ENCODE results near the gene SLC2A3.
"Not testable (repeated sequence)": the region's sequence is repeated elsewhere in the genome, so short reads cannot be mapped to it uniquely, and the experiment has no call there.

Gene SLC2A3

DNA sequence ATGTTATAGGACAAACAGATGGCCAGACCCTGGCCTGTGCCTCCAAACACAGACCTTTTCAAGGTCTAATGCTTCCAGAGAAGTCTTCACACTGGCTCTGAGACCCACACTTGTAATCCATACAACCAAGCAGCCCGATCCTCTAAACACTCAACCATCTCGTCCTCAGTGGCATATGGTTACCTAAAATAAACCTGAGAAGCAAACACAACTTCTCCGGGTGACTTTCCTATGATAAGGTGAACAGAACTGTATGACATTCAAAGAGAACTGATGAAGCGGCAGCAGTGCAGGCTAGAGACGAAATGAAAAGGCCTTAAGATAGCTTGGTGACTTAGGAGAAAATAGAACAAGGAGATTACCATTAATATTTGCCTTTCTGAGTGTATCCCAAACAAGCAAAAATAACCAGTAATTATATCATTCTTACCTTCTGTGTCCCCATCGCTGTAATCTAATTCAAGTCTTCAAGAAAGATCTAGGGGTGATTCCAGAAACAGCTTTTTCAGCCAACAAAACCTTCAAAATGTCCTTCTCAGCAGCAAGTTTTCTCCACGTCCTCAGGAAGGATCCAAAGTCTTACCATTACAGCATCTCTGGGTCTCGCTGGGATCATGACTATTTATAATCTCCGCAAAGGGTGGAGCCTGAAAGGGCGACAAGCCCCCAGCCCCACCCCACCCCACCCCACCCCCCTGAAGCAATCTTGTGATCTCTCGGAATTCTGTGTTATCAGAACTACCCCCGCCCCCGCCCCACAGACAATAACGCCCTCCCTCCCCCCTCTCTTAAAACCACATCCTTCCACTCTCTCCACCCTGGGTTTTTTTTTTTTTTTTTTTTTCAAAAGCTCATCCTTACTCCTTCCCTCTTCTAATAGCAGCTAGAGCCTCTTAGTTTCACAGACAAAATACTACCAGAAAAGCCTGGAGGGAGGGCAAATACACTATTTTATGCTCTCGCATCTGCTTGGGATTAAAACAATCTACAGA lies at the start of gene SLC2A3:
SLC2A3 (minus strand) TSS at position 598 of the 992 bp plus-strand sequence; CDS start at position 445, 153 bp downstream.
- H3K4me3 ChIP-seq (ENCODE audit: low read depth, low read length), result peak within 1 kb of the TSS; percentile 96
- DNase-seq (ENCODE audit: low read depth), result peak; percentile 53
- TF ChIP-seq, protein P1, sequence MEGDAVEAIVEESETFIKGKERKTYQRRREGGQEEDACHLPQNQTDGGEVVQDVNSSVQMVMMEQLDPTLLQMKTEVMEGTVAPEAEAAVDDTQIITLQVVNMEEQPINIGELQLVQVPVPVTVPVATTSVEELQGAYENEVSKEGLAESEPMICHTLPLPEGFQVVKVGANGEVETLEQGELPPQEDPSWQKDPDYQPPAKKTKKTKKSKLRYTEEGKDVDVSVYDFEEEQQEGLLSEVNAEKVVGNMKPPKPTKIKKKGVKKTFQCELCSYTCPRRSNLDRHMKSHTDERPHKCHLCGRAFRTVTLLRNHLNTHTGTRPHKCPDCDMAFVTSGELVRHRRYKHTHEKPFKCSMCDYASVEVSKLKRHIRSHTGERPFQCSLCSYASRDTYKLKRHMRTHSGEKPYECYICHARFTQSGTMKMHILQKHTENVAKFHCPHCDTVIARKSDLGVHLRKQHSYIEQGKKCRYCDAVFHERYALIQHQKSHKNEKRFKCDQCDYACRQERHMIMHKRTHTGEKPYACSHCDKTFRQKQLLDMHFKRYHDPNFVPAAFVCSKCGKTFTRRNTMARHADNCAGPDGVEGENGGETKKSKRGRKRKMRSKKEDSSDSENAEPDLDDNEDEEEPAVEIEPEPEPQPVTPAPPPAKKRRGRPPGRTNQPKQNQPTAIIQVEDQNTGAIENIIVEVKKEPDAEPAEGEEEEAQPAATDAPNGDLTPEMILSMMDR (IDR thresholded peaks at IDR 0.05; ENCODE audit: low read depth, low read length, missing control alignments), result no peak

DNA sequence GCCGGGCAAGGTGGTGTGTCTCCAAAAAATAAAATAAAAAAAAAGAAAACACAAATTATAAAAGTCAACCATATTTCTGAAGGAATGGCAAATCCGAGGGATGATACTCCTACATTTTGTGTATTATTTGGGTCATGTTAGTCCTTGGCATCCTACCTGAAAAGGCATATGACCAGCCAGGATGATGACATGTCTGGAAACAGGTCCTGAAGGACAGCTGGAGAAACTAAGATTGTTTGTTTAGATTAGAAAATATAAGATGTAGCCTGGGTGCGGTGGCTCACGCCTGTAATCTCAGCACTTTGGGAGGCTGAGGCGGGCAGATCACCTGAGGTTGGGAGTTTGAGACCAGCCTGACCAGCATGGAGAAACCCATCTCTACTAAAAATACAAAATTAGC lies 48.9 kb upstream of the SLC2A3 start:
- no peak overlapping the region for H3K4me3 ChIP-seq (ENCODE audit: low read depth, low read length)
- TF ChIP-seq, protein P1 (IDR thresholded peaks at IDR 0.05; ENCODE audit: low read depth, low read length, missing control alignments), result no peak
- DNase-seq (ENCODE audit: low read depth), result no peak

DNA sequence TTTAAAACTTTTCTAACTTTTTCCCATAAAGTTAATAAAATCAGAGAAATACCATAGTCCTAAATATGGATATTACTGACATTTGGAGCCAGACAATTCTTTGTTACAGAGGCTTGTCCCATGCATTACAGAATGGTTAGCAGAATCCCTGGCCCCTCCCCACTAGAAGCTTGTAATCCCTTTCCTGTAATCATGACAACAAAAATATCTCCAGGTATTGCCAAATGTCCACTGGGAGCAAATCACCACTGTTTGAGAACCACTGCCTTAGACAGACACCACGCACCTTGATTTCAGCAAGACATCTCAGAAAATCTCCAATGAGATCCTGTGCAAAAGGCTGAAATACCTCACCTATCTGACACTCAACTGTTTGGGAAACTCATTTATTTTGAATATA lies 47.5 kb upstream of the SLC2A3 start:
- H3K4me3 ChIP-seq (ENCODE audit: low read depth, low read length); DNase-seq (ENCODE audit: low read depth): not testable (repeated sequence)

DNA sequence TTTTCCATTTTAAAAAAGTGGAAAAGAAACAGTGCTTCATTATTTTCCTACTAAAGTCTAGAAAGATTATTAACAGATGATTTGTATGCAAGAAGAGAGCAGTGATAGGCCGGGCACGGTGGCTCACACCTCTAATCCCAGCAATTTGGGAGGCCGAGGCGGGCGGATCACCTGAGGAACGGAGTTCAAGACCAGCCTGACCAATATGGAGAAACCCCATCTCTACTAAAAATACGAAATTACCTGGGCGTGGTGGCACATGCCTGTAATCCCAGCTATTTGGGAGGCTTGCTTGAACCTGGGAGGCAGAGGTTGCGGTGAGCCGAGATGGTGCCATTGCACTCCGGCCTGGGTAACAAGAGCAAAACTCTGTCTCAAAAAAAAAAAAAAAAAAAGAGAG lies 47.0 kb upstream of the SLC2A3 start:
- H3K4me3 ChIP-seq (ENCODE audit: low read depth, low read length); DNase-seq (ENCODE audit: low read depth): not testable (repeated sequence)

DNA sequence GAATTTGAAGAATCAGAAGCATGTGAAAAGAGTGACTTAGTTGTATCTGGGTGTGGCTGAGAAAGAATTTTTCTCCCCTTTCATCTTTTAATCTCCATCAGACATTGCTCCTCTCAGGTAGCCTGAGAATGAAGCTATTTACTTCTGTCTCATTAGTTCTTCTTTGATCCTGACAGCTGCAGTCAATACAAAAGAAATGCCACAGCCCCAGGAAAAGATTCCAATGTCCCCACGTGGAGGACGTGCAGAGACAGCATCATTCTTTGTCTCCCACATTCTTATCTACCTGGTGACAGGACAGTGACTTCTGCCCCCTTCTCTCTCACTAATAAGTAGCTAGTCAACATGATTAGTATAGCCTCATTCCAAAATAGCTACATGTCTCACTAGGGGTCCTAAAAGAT lies 46.3 kb upstream of the SLC2A3 start:
- DNase-seq (ENCODE audit: low read depth); H3K4me3 ChIP-seq (ENCODE audit: low read depth, low read length): not testable (repeated sequence)

DNA sequence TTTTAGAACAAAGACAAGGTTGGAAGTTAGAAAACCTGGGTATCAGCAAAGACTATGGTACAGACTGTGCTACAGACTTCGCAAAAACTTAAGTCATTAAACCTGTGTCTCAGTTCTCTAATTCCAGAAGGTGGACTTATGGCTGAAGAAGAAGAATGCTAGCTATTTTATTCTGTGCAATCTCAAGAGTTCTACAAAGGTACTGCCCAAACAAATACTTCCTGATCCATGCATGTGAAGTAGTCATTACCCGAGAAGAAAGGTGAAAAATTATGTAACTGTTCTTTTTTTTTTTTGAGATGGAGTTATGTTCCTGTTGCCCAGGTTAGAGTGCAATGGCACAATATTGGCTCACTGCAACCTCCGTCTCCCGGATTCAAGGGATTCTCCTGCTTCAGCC lies 45.5 kb upstream of the SLC2A3 start:
- H3K4me3 ChIP-seq (ENCODE audit: low read depth, low read length), result no peak overlapping the region
- no peak for DNase-seq (ENCODE audit: low read depth)
- TF ChIP-seq, protein P1 (IDR thresholded peaks at IDR 0.05; ENCODE audit: low read depth, low read length, missing control alignments), result no peak

DNA sequence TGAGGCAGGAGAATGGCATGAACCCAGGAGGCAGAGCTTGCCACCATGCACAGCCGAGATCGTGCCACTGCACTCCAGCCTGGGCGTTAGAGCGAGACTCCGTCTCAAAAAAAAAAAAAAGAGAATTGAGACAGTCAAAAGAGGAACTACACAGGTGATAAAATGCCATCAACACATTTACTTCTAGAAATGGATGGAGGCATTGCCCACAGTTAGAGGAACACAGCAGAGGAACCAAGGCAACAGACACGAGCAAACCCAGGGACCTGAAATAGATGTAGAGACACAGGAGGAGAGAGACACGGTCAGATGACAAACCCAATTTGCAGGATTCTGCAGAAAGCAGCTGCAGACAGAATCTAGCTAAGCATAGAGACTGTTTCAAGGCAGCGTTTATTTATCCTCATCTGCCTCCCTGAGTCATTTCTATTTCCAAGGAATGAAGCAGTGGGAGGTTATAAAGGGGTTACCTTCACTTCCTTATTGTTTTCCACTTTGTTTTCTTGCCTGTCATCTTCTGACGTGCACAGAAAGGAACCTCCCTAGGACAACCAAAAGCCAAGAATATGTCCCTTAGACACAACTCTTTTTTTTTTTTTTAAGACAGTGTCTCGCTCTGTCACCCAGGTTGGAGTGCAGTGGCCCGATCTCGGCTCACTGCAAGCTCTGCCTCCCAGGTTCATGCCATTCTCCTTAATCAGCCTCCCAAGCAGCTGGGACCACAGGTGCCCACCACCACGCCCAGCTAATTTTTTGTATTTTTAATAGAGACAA lies 41.6 kb upstream of the SLC2A3 start:
- not testable (repeated sequence) for H3K4me3 ChIP-seq (ENCODE audit: low read depth, low read length)

DNA sequence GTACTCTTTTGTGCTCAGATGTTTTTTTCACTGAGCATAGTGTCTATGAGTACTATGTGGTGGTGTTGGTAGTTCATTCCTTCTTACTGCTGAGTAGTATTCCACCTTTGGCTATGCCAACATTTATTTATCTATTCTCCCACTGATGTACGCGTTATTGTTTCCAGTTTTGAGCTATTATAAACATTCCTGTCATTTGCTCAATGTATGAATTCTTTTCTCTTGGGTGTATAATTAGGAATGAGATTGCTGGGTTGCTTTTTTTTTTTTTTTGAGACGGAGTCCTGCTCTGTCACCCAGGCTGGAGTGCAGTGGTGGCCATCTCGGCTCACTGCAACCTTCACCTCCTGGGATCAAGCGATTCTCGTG lies 37.5 kb upstream of the SLC2A3 start:
- H3K4me3 ChIP-seq (ENCODE audit: low read depth, low read length), result no peak overlapping the region
- TF ChIP-seq, protein P1 (IDR thresholded peaks at IDR 0.05; ENCODE audit: low read depth, low read length, missing control alignments), result no peak
- DNase-seq (ENCODE audit: low read depth), result no peak

More for the DNA sequence above, 41.6 kb upstream of the SLC2A3 start:
- DNase-seq (ENCODE audit: low read depth), result not testable (repeated sequence)

Data from GM12864 (cell line).